ENCODE measurements around the gene PPARD. TPM values are rescaled to one million over a fixed set of nuclear protein-coding genes. Genes with fewer than 3 reads are reported as not detected.

PPARD gene
- total RNA-seq, 1 experiment from 2014 or later = 2.9 TPM

GRCh38 chr6:35465646-35466045 lies 123.3 kb downstream of the PPARD start:
- DNase-seq (ENCODE audit: low read depth, low spot score) = no peak
- in situ Hi-C loops (cut with HindIII; ENCODE audit: low pct_unique_long_range_greater_than_20kb, low sequenced_read_pairs) = no loop called here

- peak; percentile 96 for DNase-seq (ENCODE audit: low read depth, low spot score)
- in situ Hi-C loops (cut with HindIII; ENCODE audit: low pct_unique_long_range_greater_than_20kb, low sequenced_read_pairs) = no loop called here
Observed at GRCh38 chr6:35468181-35468979, 126.0 kb downstream of the PPARD start, which contains the start of gene RPL10A. TSS of gene RPL10A (plus strand) at chr6:35468401. CDS start at chr6:35468435, 34 bp downstream.

GRCh38 chr6:35468980-35469750 lies 126.8 kb downstream of the PPARD start:
- in situ Hi-C loops (cut with HindIII; ENCODE audit: low pct_unique_long_range_greater_than_20kb, low sequenced_read_pairs) = no loop called here

GRCh38 chr6:35469751-35470662 lies 127.6 kb downstream of the PPARD start:
- DNase-seq (ENCODE audit: low read depth, low spot score) = no peak
- in situ Hi-C loops (cut with HindIII; ENCODE audit: low pct_unique_long_range_greater_than_20kb, low sequenced_read_pairs) = no loop called here

More at GRCh38 chr6:35468980-35469750, 126.8 kb downstream of the PPARD start:
- DNase-seq (ENCODE audit: low read depth, low spot score) = no peak

GRCh38 chr6:35470663-35471120 lies 128.3 kb downstream of the PPARD start:
- in situ Hi-C loops (cut with HindIII; ENCODE audit: low pct_unique_long_range_greater_than_20kb, low sequenced_read_pairs) = no loop called here
- no peak for DNase-seq (ENCODE audit: low read depth, low spot score)

- in situ Hi-C loops (cut with HindIII; ENCODE audit: low pct_unique_long_range_greater_than_20kb, low sequenced_read_pairs) = no loop called here
- DNase-seq (ENCODE audit: low read depth, low spot score) = no peak
Observed at GRCh38 chr6:35471836-35472345, 129.5 kb downstream of the PPARD start.

GRCh38 chr6:35473075-35473849 lies 130.9 kb downstream of the PPARD start:
- DNase-seq (ENCODE audit: low read depth, low spot score) = no peak
- in situ Hi-C loops (cut with HindIII; ENCODE audit: low pct_unique_long_range_greater_than_20kb, low sequenced_read_pairs) = no loop called here

GRCh38 chr6:35473850-35474130 lies 131.4 kb downstream of the PPARD start:
- DNase-seq (ENCODE audit: low read depth, low spot score) = no peak

GRCh38 chr6:35474131-35474941 lies 132.0 kb downstream of the PPARD start:
- in situ Hi-C loops (cut with HindIII; ENCODE audit: low pct_unique_long_range_greater_than_20kb, low sequenced_read_pairs) = no loop called here
- DNase-seq (ENCODE audit: low read depth, low spot score) = no peak

More at GRCh38 chr6:35473850-35474130, 131.4 kb downstream of the PPARD start:
- in situ Hi-C loops (cut with HindIII; ENCODE audit: low pct_unique_long_range_greater_than_20kb, low sequenced_read_pairs) = no loop called here

- in situ Hi-C loops (cut with HindIII; ENCODE audit: low pct_unique_long_range_greater_than_20kb, low sequenced_read_pairs) = no loop called here
- DNase-seq (ENCODE audit: low read depth, low spot score) = no peak
Observed at GRCh38 chr6:35474942-35475570, 132.7 kb downstream of the PPARD start.

GRCh38 chr6:35475573-35475972 lies 133.2 kb downstream of the PPARD start:
- no peak for DNase-seq (ENCODE audit: low read depth, low spot score)
- in situ Hi-C loops (cut with HindIII; ENCODE audit: low pct_unique_long_range_greater_than_20kb, low sequenced_read_pairs) = no loop called here

GRCh38 chr6:35476004-35476403 lies 133.6 kb downstream of the PPARD start:
- in situ Hi-C loops (cut with HindIII; ENCODE audit: low pct_unique_long_range_greater_than_20kb, low sequenced_read_pairs) = no loop called here
- no peak for DNase-seq (ENCODE audit: low read depth, low spot score)

GRCh38 chr6:35477028-35477427 lies 134.7 kb downstream of the PPARD start:
- in situ Hi-C loops (cut with HindIII; ENCODE audit: low pct_unique_long_range_greater_than_20kb, low sequenced_read_pairs) = no loop called here
- DNase-seq (ENCODE audit: low read depth, low spot score) = no peak

Data from SK-MEL-5 (cell line).